Mesothelial cell of epicardium (in vitro differentiated cells): ENCODE measurements around the gene NFKB2. TPM values are rescaled to one million over a fixed set of nuclear protein-coding genes. Genes with fewer than 3 reads are reported as not detected.

Experiments used
- DNase-seq, 2 experiments: peaks; one replicate each; pipeline ENCODE4 v3.0.0; 2021; ENCODE audit warnings: low spot score in 2 of 2; ENCODE audit not compliant: unreplicated experiment in 2 of 2
- H3K27ac Mint-ChIP-seq: 2 replicates; pipeline ENCODE4 v1.8.0; 2021; ENCODE audit warnings: mixed read lengths
- H3K27me3 Mint-ChIP-seq: 2 replicates; pipeline ENCODE4 v1.8.0; 2021; ENCODE audit warnings: low read depth, mixed read lengths
- H3K36me3 Mint-ChIP-seq: 2 replicates; pipeline ENCODE4 v1.8.0; 2021; ENCODE audit warnings: mixed read lengths
- H3K4me1 Mint-ChIP-seq: 2 replicates; pipeline ENCODE4 v1.8.0; 2021; ENCODE audit warnings: mixed read lengths
- H3K4me3 Mint-ChIP-seq: 2 replicates; pipeline ENCODE4 v1.8.0; 2021; ENCODE audit warnings: mild to moderate bottlenecking, moderate library complexity, mixed read lengths
- H3K9me3 Mint-ChIP-seq: 2 replicates; pipeline ENCODE4 v1.8.0; 2021; ENCODE audit warnings: mixed read lengths
- total RNA-seq: library from RNA; stranded (reverse); gene quantifications from 3 replicates; pipeline ENCODE4 v1.2.1, GENCODE V29; 2021
- TF ChIP-seq, protein P1 (sequence below): fragments of 200-600 bp; sonication (generic); IDR thresholded peaks from one replicate; pipeline ENCODE4 v1.5.0; 2021; ENCODE audit warnings: antibody characterized with exemption; ENCODE audit not compliant: unreplicated experiment

Gene NFKB2
- total RNA-seq, 1 donor from 2014 or later = 55.8 TPM

DNA sequence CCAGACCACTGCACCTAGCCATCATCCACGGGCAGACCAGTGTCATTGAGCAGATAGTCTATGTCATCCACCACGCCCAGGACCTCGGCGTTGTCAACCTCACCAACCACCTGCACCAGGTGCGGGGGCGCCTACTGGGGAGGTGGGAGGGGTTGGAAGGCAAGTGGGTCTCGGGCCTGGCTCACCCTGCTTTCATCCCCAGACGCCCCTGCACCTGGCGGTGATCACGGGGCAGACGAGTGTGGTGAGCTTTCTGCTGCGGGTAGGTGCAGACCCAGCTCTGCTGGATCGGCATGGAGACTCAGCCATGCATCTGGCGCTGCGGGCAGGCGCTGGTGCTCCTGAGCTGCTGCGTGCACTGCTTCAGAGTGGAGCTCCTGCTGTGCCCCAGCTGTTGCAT, 4.6 kb downstream of the NFKB2 start:
- Mint-ChIP-seq H3K4me3 (peak overlapping the region; percentile 62), H3K27me3 (no peaks in the 10 kb centered on the region), H3K4me1 (peaks cover 12% of the 10 kb centered on the region), H3K36me3 (peaks cover 1% of the 10 kb centered on the region), H3K9me3 (no peaks in the 10 kb centered on the region), H3K27ac (peak overlapping the region; percentile 21)
- TF ChIP-seq, protein P1, sequence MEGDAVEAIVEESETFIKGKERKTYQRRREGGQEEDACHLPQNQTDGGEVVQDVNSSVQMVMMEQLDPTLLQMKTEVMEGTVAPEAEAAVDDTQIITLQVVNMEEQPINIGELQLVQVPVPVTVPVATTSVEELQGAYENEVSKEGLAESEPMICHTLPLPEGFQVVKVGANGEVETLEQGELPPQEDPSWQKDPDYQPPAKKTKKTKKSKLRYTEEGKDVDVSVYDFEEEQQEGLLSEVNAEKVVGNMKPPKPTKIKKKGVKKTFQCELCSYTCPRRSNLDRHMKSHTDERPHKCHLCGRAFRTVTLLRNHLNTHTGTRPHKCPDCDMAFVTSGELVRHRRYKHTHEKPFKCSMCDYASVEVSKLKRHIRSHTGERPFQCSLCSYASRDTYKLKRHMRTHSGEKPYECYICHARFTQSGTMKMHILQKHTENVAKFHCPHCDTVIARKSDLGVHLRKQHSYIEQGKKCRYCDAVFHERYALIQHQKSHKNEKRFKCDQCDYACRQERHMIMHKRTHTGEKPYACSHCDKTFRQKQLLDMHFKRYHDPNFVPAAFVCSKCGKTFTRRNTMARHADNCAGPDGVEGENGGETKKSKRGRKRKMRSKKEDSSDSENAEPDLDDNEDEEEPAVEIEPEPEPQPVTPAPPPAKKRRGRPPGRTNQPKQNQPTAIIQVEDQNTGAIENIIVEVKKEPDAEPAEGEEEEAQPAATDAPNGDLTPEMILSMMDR = no peak
- no peak for DNase-seq

DNA sequence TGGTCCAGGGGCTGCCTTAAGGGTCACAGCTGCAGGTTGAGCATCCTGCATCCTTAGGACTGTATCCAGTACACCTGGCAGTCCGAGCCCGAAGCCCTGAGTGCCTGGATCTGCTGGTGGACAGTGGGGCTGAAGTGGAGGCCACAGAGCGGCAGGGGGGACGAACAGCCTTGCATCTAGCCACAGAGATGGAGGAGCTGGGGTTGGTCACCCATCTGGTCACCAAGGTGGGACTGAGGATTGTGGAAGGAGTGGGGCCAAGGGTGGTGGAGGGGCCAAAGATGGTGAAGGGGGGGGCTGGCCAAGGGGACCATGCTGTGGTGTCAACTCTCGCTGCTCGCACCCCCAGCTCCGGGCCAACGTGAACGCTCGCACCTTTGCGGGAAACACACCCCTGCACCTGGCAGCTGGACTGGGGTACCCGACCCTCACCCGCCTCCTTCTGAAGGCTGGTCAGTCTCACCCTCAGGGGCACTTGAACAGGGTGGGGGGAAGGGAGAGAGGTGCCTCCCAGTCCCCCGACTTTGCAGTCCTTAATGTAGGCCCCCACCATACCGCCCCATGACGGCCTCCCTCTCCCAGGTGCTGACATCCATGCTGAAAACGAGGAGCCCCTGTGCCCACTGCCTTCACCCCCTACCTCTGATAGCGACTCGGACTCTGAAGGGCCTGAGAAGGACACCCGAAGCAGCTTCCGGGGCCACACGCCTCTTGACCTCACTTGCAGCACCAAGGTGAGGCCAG, 5.3 kb downstream of the NFKB2 start:
- peaks cover 1% of the 10 kb centered on the region for H3K36me3 Mint-ChIP-seq
- H3K27me3 Mint-ChIP-seq = peaks cover 3% of the 10 kb centered on the region
- DNase-seq = no peak
- no peaks in the 10 kb centered on the region for H3K9me3 Mint-ChIP-seq
- H3K27ac Mint-ChIP-seq = no peak overlapping the region
- H3K4me3 Mint-ChIP-seq = no peak overlapping the region
- H3K4me1 Mint-ChIP-seq = peaks cover 12% of the 10 kb centered on the region
- TF ChIP-seq, protein P1 = no peak

DNA sequence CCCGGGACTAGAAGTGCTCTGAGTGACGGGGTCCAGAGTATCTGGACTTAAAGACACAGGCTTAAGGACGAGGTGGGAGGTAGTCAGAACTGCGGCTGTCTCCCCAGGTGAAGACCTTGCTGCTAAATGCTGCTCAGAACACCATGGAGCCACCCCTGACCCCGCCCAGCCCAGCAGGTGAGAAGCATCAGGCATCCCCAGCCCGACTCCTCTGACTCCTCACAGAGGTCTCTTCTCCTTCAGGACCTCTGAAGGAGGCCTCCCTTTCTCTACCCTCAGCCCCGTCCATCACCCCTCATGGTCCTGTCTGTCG, 5.8 kb downstream of the NFKB2 start:
- TF ChIP-seq, protein P1 = no peak
- peaks cover 8% of the 10 kb centered on the region for H3K27me3 Mint-ChIP-seq
- no peak overlapping the region for H3K4me3 Mint-ChIP-seq
- H3K27ac Mint-ChIP-seq = no peak overlapping the region
- no peak for DNase-seq
- H3K9me3 Mint-ChIP-seq = no peaks in the 10 kb centered on the region
- H3K36me3 Mint-ChIP-seq = peaks cover 1% of the 10 kb centered on the region
- H3K4me1 Mint-ChIP-seq = peaks cover 8% of the 10 kb centered on the region

DNA sequence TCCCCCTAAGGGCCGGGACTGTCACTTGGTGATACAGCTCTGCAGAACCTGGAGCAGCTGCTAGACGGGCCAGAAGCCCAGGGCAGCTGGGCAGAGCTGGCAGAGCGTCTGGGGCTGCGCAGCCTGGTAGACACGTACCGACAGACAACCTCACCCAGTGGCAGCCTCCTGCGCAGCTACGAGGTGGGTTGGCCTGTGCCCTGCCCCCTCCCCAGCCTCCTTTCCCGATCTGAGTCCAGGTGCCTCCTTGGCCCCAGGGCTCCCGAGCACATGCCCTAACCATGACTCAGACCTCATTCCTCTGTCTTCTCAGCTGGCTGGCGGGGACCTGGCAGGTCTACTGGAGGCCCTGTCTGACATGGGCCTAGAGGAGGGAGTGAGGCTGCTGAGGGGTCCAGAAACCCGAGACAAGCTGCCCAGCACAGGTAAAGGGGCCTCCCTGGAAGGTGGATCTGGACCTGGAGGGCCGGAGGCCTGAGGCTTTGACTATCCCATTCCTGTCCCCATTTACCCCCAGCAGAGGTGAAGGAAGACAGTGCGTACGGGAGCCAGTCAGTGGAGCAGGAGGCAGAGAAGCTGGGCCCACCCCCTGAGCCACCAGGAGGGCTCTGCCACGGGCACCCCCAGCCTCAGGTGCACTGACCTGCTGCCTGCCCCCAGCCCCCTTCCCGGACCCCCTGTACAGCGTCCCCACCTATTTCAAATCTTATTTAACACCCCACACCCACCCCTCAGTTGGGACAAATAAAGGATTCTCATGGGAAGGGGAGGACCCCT, 6.4 kb downstream of the NFKB2 start:
- Mint-ChIP-seq H3K9me3 (no peaks in the 10 kb centered on the region), H3K36me3 (peaks cover 1% of the 10 kb centered on the region), H3K4me3 (no peak overlapping the region), H3K4me1 (peaks cover 3% of the 10 kb centered on the region), H3K27ac (peak overlapping the region; percentile 6), H3K27me3 (peaks cover 15% of the 10 kb centered on the region)
- no peak for DNase-seq
- TF ChIP-seq, protein P1 = no peak

DNA sequence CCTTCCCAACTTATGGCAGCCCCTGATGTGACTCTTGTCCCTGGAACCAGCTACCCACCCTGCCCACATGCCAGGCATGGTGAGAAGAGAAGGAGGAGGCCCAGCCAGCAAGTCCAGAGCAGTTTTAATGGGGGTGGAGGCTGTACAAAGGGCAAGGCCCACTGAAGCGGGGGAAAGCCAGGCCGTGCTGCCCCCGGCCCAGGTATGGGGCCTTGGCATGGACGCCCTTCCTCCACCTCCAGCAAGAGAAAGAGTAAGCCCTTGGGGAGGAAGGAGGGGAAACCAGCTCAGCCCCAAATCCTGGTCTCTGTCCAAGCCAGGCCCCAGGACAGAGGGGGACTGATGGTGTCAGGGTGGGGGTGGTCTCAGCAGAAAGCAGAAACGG, 7.0 kb downstream of the NFKB2 start:
- no peak overlapping the region for H3K4me3 Mint-ChIP-seq
- DNase-seq = no peak
- no peak overlapping the region for H3K27ac Mint-ChIP-seq
- no peaks in the 10 kb centered on the region for H3K9me3 Mint-ChIP-seq
- TF ChIP-seq, protein P1 = no peak
- H3K27me3 Mint-ChIP-seq = peaks cover 21% of the 10 kb centered on the region
- H3K36me3 Mint-ChIP-seq = peaks cover 1% of the 10 kb centered on the region
- H3K4me1 Mint-ChIP-seq = peaks cover 3% of the 10 kb centered on the region
